Astrocyte of the spinal cord (primary cell): Measurements from ENCODE around the gene ADCY5.

Experiments used
- DNase-seq: peaks from one replicate; pipeline ENCODE4 v3.0.0; 2011; ENCODE audit warnings: low read depth, low spot score
- H3K4me3 ChIP-seq: 2 replicates; pipeline ENCODE4 v1.5.1; 2011; ENCODE audit warnings: low read depth, mild to moderate bottlenecking, low read length, moderate library complexity
- CTCF ChIP-seq: IDR thresholded peaks from 2 replicates; pipeline ENCODE4 v1.5.1; 2012; ENCODE audit warnings: low read depth, mild to moderate bottlenecking, low read length, inconsistent platforms
- in situ Hi-C: cut with HindIII; loops from 2 replicates; pipeline ENCODE4 v1.10.0; 2017; ENCODE audit warnings: low sequenced_read_pairs

Gene ADCY5

DNA sequence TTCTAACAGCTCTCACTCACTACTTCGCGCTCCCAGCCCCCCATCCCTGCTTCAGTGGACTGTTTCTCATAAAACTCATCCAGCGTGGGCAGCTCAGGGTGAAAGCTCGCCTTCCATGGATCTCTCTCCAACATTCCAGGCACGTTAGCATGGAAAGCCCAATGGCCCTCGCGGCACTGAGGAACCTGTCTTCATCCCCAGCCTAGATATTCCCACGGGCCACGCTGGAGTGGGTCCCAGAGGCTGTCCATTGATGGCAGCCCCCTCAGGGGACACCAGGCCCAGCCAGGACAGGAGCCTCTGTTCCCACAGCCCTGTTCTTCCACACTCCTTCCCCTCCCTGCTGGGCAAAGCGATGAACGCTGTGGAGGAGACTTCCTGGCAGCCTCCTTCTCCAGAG lies 126.0 kb downstream of the ADCY5 start:
- in situ Hi-C loops, result no loop called here
- no peak for TF ChIP-seq CTCF
- no peak for DNase-seq
- H3K4me3 ChIP-seq, result no peak overlapping the region

- DNase-seq, result no peak
- in situ Hi-C loops, result no loop called here
- no peak overlapping the region for H3K4me3 ChIP-seq
- no peak for TF ChIP-seq CTCF
These were observed 127.1 kb downstream of the ADCY5 start for GRCh38 chr3:123321806-123322205.

DNA sequence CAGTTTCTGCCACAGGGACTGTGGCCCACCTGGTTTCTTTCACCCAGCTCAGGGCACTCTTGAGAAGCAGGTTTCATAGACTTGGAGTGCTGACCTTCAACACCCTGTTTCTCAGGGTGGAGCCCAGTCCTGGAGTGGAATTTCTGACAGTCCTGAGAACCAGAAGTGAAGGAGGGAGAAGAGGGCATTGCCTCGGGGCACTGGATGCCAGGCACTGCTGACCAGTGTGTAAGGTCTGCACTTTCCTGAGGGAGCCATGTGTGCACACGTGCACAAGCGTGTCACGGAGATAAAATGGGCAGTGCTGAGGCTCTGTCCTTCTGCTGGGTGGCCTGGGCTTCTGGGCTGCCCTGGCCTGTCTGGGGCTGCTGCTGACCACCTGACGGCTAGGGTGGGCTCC lies 128.7 kb downstream of the ADCY5 start:
- DNase-seq, result no peak
- in situ Hi-C loops, result no loop called here
- H3K4me3 ChIP-seq, result no peak overlapping the region
- no peak for TF ChIP-seq CTCF

DNA sequence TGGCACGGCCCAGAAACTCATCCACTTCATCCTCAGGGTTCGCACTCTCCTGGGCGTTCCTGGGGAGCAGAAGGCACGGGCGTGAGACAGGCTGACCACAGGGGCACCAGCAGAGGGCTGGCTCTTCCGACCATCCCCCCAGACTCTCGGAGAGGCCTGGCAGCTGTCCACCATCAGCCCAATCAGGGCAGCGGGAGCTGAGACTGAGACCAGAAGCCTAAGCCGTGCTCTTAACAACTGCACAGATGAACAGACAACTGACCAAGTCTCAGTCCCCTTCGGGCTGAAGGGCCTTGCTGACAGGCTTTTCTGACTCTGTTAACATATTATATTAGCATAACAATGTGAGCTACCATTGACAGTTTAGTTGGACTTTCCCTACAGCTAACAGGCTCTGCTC lies 129.1 kb downstream of the ADCY5 start:
- no peak for TF ChIP-seq CTCF
- H3K4me3 ChIP-seq, result no peak overlapping the region
- in situ Hi-C loops, result no loop called here
- DNase-seq, result no peak

DNA sequence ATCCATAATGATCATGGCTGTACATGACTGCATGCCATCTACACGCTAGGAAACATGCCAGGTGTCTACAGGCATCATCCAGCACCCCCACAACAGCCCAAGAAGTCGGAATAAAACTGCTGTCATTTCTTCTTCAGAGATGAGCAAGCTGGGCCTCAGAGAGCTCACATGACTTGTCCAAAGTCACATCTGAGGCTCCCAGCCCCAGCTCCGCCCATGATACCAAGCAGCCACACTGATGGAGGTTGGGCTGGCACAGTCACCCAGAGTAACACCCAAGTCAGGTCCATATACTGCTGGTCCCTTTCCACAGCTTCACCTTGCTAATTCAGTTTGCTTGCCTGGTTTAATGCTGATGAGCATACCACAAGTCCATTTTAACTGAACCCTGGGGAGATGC lies 130.5 kb downstream of the ADCY5 start:
- in situ Hi-C loops, result no loop called here
- no peak overlapping the region for H3K4me3 ChIP-seq
- no peak for TF ChIP-seq CTCF
- no peak for DNase-seq

GRCh38 chr3:123317716-123318115 lies 131.2 kb downstream of the ADCY5 start:
- TF ChIP-seq CTCF, result no peak
- DNase-seq, result no peak
- H3K4me3 ChIP-seq, result no peak overlapping the region
- in situ Hi-C loops, result no loop called here

DNA sequence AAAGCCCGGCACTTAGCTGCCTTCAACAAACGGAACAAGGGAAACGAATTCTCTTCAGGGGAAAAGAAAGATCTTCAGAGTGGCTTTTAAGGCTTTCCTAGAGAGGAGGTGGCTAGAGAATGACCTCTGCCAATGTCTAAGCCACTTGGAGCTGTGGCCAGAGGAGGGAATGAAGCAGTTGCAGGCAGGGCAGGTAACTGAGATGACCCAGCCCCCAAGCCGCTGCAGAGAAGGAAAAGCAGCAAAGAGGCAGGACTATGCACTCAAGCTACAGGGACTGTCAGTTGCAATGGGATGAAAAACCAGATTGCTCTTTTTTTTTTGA lies 133.7 kb downstream of the ADCY5 start:
- no peak overlapping the region for H3K4me3 ChIP-seq
- in situ Hi-C loops, result no loop called here
- no peak for TF ChIP-seq CTCF
- no peak for DNase-seq
